H9 (cell line): ENCODE data around the gene SERPINA9. TPM values are rescaled to one million over a fixed set of nuclear protein-coding genes. Genes with fewer than 3 reads are reported as not detected.

Source experiments
- DNase-seq: peaks from one replicate; pipeline ENCODE4 v3.0.0-alpha.2; 2017
- H2AFZ ChIP-seq: one replicate; pipeline ENCODE4 v1.6.1; 2013; ENCODE audit warnings: mild to moderate bottlenecking, low read length, control low read depth, moderate library complexity
- H2AK5ac ChIP-seq: 2 replicates; pipeline ENCODE4 v1.6.1; 2013; ENCODE audit warnings: low read length, control low read depth, mixed read lengths; ENCODE audit not compliant: insufficient read length
- H2BK120ac ChIP-seq: one replicate; pipeline ENCODE4 v1.6.1; 2013; ENCODE audit warnings: low read depth, mild to moderate bottlenecking, low read length, control low read depth, inconsistent platforms; ENCODE audit not compliant: poor library complexity, severe bottlenecking
- H2BK12ac ChIP-seq: 2 replicates; pipeline ENCODE4 v1.6.1; 2013; ENCODE audit warnings: low read length, control low read depth, mixed read lengths, low read depth; ENCODE audit not compliant: insufficient read length
- H2BK15ac ChIP-seq: 2 replicates; pipeline ENCODE4 v1.6.1; 2013; ENCODE audit warnings: low read depth, low read length, control low read depth
- H2BK20ac ChIP-seq: one replicate; pipeline ENCODE4 v1.6.1; 2013; ENCODE audit warnings: low read depth, mild to moderate bottlenecking, low read length, control low read depth, inconsistent platforms; ENCODE audit not compliant: poor library complexity, severe bottlenecking
- H2BK5ac ChIP-seq: 2 replicates; pipeline ENCODE4 v1.6.1; 2013; ENCODE audit warnings: low read length, control low read depth, mixed read lengths; ENCODE audit not compliant: insufficient read length
- H3K14ac ChIP-seq: 2 replicates; pipeline ENCODE4 v1.6.1; 2013; ENCODE audit warnings: low read length, control low read depth; ENCODE audit not compliant: insufficient read depth
- H3K18ac ChIP-seq: 2 replicates; pipeline ENCODE4 v1.6.1; 2013; ENCODE audit warnings: low read depth, mild to moderate bottlenecking, mixed read lengths, low read length, control low read depth; ENCODE audit not compliant: insufficient read length
- H3K23ac ChIP-seq: 2 replicates; pipeline ENCODE4 v1.6.1; 2013; ENCODE audit warnings: low read length, control low read depth, mixed read lengths, low read depth; ENCODE audit not compliant: insufficient read length
- H3K23me2 ChIP-seq: 2 replicates; pipeline ENCODE4 v1.6.1; 2013; ENCODE audit warnings: low read depth, mild to moderate bottlenecking, mixed read lengths, low read length, control low read depth; ENCODE audit not compliant: insufficient read length, poor library complexity, severe bottlenecking
- H3K27ac ChIP-seq: 2 replicates; pipeline ENCODE4 v1.5.1; 2013; ENCODE audit warnings: low read length, control low read depth, mixed read lengths, low read depth; ENCODE audit not compliant: insufficient read length
- H3K27me3 ChIP-seq: 2 replicates; pipeline ENCODE4 v1.6.1; 2013; ENCODE audit warnings: low read length, control low read depth, inconsistent platforms; ENCODE audit not compliant: insufficient read depth
- H3K4ac ChIP-seq: 2 replicates; pipeline ENCODE4 v1.6.1; 2013; ENCODE audit warnings: low read depth, mild to moderate bottlenecking, control low read depth, inconsistent platforms, low read length, moderate library complexity
- H3K4me1 ChIP-seq: 2 replicates; pipeline ENCODE4 v1.6.1; 2013; ENCODE audit warnings: low read length, control low read depth, inconsistent platforms; ENCODE audit not compliant: insufficient read depth
- H3K4me2 ChIP-seq: 2 replicates; pipeline ENCODE4 v1.6.1; 2013; ENCODE audit warnings: low read length, control low read depth, mixed read lengths; ENCODE audit not compliant: insufficient read length, insufficient read depth
- H3K56ac ChIP-seq: 2 replicates; pipeline ENCODE4 v1.6.1; 2013; ENCODE audit warnings: low read depth, mild to moderate bottlenecking, mixed read lengths, low read length, control low read depth; ENCODE audit not compliant: insufficient read length
- H3K79me1 ChIP-seq: 2 replicates; pipeline ENCODE4 v1.6.1; 2013; ENCODE audit warnings: low read depth, mild to moderate bottlenecking, moderate library complexity, low read length, control low read depth, inconsistent platforms; ENCODE audit not compliant: insufficient read depth, poor library complexity, severe bottlenecking
- H3K79me2 ChIP-seq: 2 replicates; pipeline ENCODE4 v1.6.1; 2013; ENCODE audit warnings: low read length, control low read depth, inconsistent platforms; ENCODE audit not compliant: insufficient read depth
- H3K9ac ChIP-seq: 2 replicates; pipeline ENCODE4 v1.6.1; 2013; ENCODE audit warnings: low read length, control low read depth, mixed read lengths; ENCODE audit not compliant: insufficient read length; ENCODE audit errors: extremely low read depth
- H3K9me3 ChIP-seq: one replicate; pipeline ENCODE4 v1.6.1; 2013; ENCODE audit warnings: low read depth, low read length, inconsistent platforms; ENCODE audit not compliant: control insufficient read depth
- H3T11ph ChIP-seq: one replicate; pipeline ENCODE4 v1.6.1; 2013; ENCODE audit warnings: mild to moderate bottlenecking, low read length, control low read depth, inconsistent platforms
- H4K20me1 ChIP-seq: one replicate; pipeline ENCODE4 v1.6.1; 2013; ENCODE audit not compliant: control insufficient read depth, insufficient read length, insufficient read depth
- H4K5ac ChIP-seq: 2 replicates; pipeline ENCODE4 v1.6.1; 2013; ENCODE audit warnings: low read depth, mild to moderate bottlenecking, mixed read lengths, low read length, control low read depth; ENCODE audit not compliant: insufficient read length
- H4K8ac ChIP-seq: replicated peaks from 2 replicates; pipeline ENCODE4 v1.6.1; 2013; ENCODE audit warnings: low read length, control low read depth, mixed read lengths, low read depth; ENCODE audit not compliant: insufficient read length
- H4K91ac ChIP-seq: 2 replicates; pipeline ENCODE4 v1.6.1; 2013; ENCODE audit warnings: low read depth, mild to moderate bottlenecking, moderate library complexity, mixed read lengths, low read length, control low read depth; ENCODE audit not compliant: insufficient read length
- H3K27ac Mint-ChIP-seq, 3 experiments: 2 replicates in 2 of 3; 3 replicates in 1 of 3; pipeline ENCODE4 v1.8.0; 2020 to 2021; ENCODE audit warnings: mixed read lengths in 3 of 3, mild to moderate bottlenecking in 1 of 3, moderate library complexity in 1 of 3
- H3K27me3 Mint-ChIP-seq: 2 replicates; pipeline ENCODE4 v1.8.0; 2021; ENCODE audit warnings: low read depth, mild to moderate bottlenecking, moderate library complexity, mixed read lengths
- H3K36me3 Mint-ChIP-seq, 3 experiments: 2 replicates in 2 of 3; 3 replicates in 1 of 3; pipeline ENCODE4 v1.8.0; 2020 to 2021; ENCODE audit warnings: low read depth in 3 of 3, mixed read lengths in 3 of 3; ENCODE audit not compliant: insufficient read depth in 1 of 3
- H3K4me1 Mint-ChIP-seq, 2 experiments: 2 replicates each; pipeline ENCODE4 v1.8.0; 2020; ENCODE audit warnings: mixed read lengths in 2 of 2
- H3K4me3 Mint-ChIP-seq, 2 experiments: 2 replicates in 1 of 2; 3 replicates in 1 of 2; pipeline ENCODE4 v1.8.0; 2020 to 2021; ENCODE audit warnings: mild to moderate bottlenecking in 2 of 2, mixed read lengths in 2 of 2, moderate library complexity in 1 of 2
- H3K9me3 Mint-ChIP-seq, 2 experiments: 2 replicates in 1 of 2; 3 replicates in 1 of 2; pipeline ENCODE4 v1.8.0; 2020; ENCODE audit warnings: mild to moderate bottlenecking in 2 of 2, mixed read lengths in 2 of 2, moderate library complexity in 1 of 2
- WGBS: extraction: QIAGEN DNeasy Blood & Tissue Kit; methylation state at CpG from one replicate; pipeline ENCODE4 v1.1.7; 2013; ENCODE audit warnings: missing lambda C conversion rate, low lambda C conversion rate, mixed read lengths; ENCODE audit not compliant: insufficient read length; ENCODE audit errors: extremely low coverage; 5-methylcytosine and 5-hydroxymethylcytosine counted together
- total RNA-seq: library from RNA; stranded (reverse); gene quantifications from 2 replicates; pipeline ENCODE4 v1.2.1, GENCODE V29; 2021
- TF ChIP-seq, protein P1 (sequence below): fragments of 200-600 bp; sonication (generic); conservative IDR thresholded peaks from 3 replicates; pipeline ENCODE4 v1.8.0; 2021; ENCODE audit warnings: antibody characterized with exemption, mild to moderate bottlenecking

Gene SERPINA9
- total RNA-seq, 1 experiment from 2014 or later, result not detected

DNA sequence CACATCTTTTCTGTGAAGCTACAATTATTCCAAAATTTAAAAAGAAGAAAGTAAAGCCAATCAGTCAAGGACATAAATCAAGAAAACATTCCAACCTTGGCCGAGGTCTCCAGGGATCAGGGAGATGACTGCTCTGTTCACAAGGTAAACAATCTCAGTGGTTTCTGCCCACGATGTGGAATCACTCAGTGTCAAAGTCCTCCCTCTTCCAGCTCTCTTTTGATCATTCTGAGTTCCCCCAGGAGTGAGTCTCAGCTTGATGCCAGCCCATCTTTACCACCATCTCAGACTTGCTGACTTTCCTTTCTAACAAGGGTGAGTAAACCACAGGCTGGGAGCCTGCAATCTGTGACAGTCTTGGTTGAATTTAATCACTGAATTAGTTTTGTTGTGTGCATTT is 4.8 kb upstream of the SERPINA9 start:
- Histone ChIP-seq H2BK12ac (no peak overlapping the region), H3K9me3 (no peaks in the 10 kb centered on the region), H3K56ac (no peak overlapping the region), H3K23ac (no peak overlapping the region), H4K8ac (no peak overlapping the region), H3K14ac (no peak overlapping the region), H3T11ph (no peak overlapping the region), H3K79me2 (no peaks in the 10 kb centered on the region), H2AFZ (no peak overlapping the region), H3K27me3 (no peaks in the 10 kb centered on the region), H3K4me1 (no peaks in the 10 kb centered on the region; the same call in 1 of the 2 replicates), H4K20me1 (no peaks in the 10 kb centered on the region), H4K91ac (no peak overlapping the region), H2BK20ac (no peak overlapping the region), H3K18ac (no peak overlapping the region), H2BK15ac (no peak overlapping the region), H3K79me1 (no peaks in the 10 kb centered on the region), H3K4me2 (no peak overlapping the region), H2AK5ac (no peak overlapping the region), H4K5ac (no peak overlapping the region), H2BK120ac (no peak overlapping the region), H2BK5ac (no peak overlapping the region), H3K9ac (no peak overlapping the region), H3K4ac (no peak overlapping the region), H3K23me2 (no peaks in the 10 kb centered on the region), H3K27ac (no peak overlapping the region)
- H3K27me3 Mint-ChIP-seq, result peaks cover 3% of the 10 kb centered on the region; the same call in 1 of the 2 replicates
- H3K4me1 Mint-ChIP-seq, result peaks cover under 1 to 4% of the 10 kb centered on the region in 2 experiments
- DNase-seq, result no peak
- peaks cover 3 to 18% (median 10%) of the 10 kb centered on the region in 3 experiments; a peak in 5 of 7 replicates for H3K36me3 Mint-ChIP-seq
- TF ChIP-seq, protein P1, sequence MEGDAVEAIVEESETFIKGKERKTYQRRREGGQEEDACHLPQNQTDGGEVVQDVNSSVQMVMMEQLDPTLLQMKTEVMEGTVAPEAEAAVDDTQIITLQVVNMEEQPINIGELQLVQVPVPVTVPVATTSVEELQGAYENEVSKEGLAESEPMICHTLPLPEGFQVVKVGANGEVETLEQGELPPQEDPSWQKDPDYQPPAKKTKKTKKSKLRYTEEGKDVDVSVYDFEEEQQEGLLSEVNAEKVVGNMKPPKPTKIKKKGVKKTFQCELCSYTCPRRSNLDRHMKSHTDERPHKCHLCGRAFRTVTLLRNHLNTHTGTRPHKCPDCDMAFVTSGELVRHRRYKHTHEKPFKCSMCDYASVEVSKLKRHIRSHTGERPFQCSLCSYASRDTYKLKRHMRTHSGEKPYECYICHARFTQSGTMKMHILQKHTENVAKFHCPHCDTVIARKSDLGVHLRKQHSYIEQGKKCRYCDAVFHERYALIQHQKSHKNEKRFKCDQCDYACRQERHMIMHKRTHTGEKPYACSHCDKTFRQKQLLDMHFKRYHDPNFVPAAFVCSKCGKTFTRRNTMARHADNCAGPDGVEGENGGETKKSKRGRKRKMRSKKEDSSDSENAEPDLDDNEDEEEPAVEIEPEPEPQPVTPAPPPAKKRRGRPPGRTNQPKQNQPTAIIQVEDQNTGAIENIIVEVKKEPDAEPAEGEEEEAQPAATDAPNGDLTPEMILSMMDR, result no peak
- WGBS, result no CpG with 5 or more reads among the region's 2 CpGs
- H3K9me3 Mint-ChIP-seq, result peaks cover 22 to 23% of the 10 kb centered on the region in 2 experiments
- H3K4me3 Mint-ChIP-seq, result no peak overlapping the region
- no peak overlapping the region for H3K27ac Mint-ChIP-seq
